Upper lobe of left lung (tissue), 4 donors: ENCODE results near the gene KLHL30.

Experiments used
- CTCF ChIP-seq, 6 experiments: fragments of 450-650 bp in 4 of 6; fragments of 200-600 bp in 2 of 6; sonication (generic) in 2 of 6; IDR thresholded peaks; one replicate each; pipeline ENCODE4 v1.5.1; 2016 to 2019; ENCODE audit warnings: antibody characterized with exemption in 6 of 6
- POLR2AphosphoS5 ChIP-seq, 2 donors: sonication (generic); formaldehyde crosslinking; IDR thresholded peaks; one replicate each; pipeline ENCODE4 v1.5.1; 2017; ENCODE audit warnings: antibody characterized with exemption in 2 of 2

GRCh38 chr2:238120463-238121298, 17.8 kb upstream of the KLHL30 start:
- TF ChIP-seq CTCF (IDR thresholded peaks at IDR 0.05) (no peak), POLR2AphosphoS5 (IDR thresholded peaks at IDR 0.05) (no peak)
